Measurements from ENCODE around the gene CCDC187.

The CCDC187 gene

DNA sequence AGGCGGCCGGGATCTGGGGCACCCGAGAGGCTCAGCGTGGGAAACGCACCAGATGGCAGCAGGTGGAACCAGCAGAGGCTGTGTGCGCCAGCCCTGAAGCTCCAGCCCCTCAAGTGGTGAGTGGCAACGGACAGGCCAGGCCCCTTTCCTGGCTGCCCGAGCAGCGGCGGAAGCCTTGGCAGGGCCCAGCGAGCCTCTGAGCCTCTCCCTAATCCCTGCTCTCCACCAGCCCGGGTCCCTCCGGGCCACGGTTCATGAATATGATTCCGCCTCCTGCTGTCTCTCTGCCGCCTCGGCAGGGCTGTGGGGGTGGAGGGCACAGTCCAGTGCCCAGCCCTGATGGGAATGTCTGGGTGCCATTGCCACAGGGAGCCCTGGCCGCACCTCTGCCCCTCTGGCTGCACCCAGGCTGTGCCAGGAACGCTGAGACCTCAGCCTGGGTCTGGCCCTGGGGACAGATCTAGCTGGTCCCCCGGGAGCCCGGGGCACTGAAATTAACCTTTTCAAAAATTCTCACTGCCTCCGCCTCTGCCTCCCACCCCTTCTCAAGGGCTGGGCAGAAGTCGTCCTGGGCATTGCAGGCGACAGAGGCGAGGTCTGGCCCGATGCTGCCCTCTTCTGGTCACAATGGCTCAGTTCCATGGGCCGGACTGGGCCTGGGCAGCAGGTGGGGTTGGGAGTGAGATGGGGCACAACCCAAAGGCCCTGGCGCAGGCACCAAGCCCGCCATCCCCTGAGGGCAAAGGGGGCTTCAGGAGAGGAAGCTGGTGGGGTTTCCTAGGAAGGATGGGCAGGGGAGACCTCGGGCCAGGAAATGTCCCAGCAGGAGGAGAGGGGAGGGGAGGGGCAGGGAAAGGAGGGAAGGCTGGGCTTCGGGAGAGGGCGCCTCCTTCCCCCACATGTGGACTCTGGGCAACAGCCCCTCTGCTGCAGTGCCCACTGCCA, 20.3 kb downstream of the CCDC187 start:
- peak; percentile 31 for DNase-seq (ENCODE audit: low read depth)

DNA sequence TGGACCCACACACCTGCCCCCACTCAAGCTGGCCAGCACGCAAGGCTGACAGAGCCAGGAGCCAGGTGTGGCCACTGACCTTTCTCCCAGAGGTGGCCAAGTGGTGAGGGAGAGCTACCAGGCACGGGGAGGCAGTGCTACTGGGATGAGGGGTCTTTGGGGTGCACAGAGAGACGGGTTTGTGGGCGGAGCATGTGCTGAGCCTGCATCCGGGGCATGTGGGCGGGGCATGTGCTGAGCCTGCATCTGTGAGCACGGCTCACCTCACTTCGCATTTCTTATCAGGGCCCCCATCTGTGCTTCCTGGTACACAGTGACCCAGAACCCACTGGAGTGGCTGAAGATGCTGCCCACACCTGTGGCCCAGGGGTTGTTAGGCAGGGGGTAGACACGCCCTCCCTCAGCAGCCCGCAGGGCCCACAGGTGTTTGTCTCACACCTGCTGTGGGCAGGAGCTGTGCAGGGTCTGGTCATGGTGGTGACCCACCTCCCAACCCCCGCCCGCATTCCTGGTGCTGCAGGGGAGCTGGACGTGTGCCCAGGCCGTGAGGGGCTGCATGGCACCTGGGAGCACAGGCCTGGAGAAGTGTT, 21.5 kb downstream of the CCDC187 start:
- DNase-seq (ENCODE audit: low read depth) = no peak

DNA sequence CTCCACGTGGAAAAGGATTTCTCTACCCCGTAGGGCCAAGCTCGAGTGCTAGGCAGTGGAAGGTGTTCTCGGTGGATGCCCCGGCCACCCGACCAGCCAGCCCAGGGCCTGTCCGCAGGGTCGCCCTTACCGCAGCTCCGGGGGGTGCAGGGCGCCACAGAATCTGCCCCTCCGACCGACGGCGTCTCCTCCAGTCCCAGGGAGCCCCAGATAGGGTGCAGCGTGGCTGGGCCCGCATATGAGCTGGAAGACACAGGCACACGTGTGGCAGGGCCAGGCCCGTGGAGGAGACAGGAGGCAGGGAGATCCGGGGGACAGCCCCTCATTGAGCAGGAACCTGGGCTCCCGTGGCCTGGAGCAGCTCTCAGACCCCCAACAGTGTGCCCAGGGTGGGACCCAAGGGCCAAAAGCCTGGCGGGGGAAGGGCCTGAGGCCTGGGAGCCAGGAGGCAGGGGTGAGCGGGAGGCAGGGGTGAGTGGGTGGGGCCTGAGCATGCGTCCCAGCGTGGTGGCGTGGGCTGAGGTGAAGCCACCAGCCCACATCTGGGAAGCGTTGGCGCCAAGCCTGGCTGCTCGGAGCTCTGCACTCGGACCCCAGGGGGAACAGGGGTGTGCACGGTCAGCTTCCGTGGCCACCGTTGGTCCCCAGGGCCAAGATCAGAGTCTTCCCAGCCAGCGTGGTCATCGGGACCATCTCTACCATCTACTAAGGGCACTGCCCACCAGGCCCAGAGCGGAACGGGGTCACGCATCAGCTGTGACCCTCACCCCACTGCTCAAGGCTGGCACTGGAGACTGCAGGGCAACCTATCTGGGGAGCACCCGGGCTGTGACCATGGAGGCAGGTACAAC, 22.2 kb downstream of the CCDC187 start:
- DNase-seq (ENCODE audit: low read depth) = no peak

DNA sequence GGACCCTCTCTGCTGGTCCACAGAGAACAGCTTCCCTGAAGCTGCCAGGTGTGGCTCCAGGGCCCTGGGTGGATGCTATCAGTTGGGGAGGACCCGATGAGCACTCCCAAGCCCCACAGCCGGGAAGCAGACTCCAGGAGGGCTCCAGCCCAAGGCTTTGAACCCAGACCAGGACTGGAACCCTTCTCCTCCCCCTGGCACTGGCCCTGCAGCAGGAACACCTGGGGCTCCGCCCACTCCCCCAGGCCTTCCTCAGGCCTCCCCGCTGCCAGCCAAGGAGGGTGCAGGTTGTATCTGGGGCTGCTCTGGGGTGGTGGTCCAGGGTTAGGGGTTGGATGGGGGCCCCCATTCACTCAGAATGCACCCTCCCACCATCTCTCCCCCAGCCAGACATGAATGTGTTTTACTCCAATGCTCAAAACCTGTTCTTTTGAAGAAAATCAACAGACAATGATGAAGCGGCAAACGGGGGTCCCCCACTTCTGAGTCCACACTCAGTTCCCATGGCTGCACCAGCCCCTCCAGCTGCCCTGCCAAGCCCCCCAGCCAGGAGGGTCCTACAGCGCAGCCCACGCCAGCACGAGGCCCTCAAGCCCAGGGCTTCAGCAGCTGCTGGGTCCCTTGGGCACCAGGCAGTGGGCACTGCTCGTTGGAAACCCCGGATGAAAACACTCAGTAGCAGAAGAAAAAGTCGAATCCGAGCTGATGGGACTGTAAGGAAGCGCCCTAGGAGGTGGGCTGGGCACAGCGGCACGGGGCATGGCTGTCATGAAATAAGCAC, 23.2 kb downstream of the CCDC187 start:
- DNase-seq (ENCODE audit: low read depth) = no peak

DNA sequence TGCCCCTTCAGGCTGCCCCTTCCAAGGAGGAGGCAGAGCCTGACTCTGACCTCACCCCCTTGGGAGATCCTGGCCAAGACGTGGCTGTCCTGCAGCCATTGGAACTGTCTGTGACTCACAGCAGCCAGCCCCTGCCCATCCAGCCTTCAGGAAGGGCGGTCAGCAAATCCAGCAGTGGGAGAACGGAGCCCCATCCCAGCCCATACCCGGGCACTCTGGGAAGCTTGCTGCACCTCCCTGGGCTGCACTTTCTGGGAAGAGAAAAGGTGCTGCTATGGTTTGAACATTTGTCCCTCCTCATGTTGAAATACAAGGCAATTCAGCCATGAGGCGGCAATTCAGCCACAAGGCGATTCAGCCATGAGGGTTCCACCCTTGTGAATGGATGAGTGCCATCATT, 24.4 kb downstream of the CCDC187 start:
- DNase-seq (ENCODE audit: low read depth) = no peak

DNA sequence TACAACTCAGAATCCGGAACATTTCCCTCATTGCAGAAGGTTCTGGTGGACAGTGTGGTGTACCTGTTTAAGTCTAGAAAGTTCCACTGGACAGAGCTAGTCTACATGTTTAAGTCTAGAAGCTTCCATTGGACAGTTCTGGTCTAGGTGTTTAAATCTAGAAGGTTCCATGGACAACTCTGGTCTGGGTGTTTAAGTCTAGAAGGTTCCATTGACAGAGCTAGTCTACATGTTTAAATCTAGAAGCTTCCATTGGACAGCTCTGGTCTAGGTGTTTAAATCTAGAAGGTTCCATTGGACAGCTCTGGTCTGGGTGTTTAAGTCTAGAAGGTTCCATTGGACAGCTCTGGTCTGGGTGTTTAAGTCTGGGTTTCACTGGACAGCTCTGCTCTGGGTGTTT, 25.0 kb downstream of the CCDC187 start:
- DNase-seq (ENCODE audit: low read depth) = no peak

DNA sequence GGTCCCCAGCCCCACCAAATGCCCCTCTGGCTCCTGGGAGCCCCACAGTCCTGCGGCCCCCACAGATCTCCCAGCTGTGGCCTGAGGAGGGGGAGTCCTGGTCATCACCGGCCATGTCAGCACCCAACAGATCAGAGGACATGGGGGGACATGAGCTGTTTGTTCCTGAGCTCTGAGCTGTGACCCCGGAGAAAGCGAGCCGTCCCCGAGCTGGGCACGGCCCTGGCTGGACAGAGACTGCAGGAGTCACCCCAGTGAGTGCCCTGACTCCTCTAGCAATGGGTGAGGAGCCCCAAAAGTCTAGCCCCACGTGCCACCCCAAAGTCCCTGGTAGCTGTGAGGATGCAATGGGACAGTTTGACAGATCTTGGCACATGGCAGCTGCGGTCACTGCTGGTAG, 25.7 kb downstream of the CCDC187 start:
- DNase-seq (ENCODE audit: low read depth) = no peak

DNA sequence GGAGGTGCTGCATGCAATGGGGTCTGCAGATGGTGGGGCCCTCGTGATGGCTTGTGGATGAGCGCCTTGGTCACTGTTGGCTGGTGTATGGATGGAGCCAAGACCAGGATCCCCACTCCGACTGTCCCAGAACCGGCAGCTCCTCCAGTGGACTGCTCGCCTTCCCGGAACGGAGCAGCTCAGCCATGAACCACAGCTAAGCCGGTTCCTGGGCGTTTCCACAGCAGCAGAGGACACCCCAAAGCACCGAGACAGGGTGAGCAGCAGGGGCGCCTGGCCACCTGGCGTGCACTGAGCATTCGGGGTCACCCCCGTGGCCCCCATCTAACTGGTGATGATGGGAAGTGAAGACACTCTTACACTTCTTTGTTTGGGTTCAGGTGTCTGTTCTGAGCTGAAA, 26.1 kb downstream of the CCDC187 start:
- no peak for DNase-seq (ENCODE audit: low read depth)

DNA sequence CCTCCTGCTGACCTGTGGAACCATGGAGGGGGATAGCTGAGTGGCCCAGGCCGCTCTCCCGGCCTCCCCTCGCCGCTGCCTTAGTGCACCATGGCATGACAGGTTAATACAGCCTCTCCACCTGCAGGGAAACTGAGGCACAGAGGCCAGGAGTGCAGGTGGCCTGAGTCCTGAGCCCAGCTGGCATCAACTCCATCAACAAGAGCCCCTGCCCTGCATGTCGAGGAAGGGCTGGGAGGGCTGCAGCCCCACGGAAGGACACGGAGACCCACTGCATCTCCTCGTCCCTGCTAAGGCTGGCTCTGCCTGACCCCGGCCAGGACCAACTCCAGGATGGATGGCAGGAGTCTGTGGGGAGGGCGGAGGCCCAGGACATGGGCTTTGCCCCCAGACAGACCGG, 27.2 kb downstream of the CCDC187 start:
- no peak for DNase-seq (ENCODE audit: low read depth)

DNA sequence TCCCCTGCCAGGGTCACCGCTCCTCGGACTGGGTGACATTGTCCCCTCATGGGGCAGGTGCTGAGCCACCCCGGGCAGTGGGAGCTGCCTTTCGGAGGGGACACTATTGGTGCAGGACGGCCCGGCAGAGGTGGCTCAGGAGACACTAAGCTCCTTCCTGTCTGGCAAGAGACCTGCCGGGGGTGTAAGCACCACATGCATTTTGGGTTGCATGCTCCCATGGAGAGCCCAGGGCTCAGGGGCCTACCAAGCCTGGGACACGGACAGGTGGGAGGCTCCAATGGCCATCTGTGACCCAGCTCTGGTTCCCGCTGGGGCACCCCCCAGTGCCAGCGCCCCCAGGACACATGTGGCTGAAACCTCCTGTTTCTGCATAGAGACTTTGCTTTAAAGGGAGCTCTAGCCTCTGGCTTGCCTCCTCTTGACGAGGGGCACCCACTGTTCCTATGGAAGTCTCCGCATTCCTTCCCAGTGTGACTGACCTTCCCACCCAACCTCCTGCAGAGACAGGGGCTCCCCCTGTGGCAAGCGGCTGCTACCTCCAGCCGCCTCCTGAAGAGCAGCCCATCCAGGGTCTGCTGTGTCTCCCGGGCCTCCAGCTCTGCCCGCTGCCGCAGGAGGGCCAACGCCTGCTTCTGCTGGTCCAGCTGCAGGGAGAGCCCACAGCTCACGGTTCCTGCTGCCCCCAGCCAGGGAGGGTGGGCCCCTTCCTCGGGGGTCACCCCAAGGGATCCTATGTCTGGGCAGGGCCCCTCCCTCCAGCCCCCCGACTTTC, 28.1 kb downstream of the CCDC187 start:
- no peak for DNase-seq (ENCODE audit: low read depth)

DNA sequence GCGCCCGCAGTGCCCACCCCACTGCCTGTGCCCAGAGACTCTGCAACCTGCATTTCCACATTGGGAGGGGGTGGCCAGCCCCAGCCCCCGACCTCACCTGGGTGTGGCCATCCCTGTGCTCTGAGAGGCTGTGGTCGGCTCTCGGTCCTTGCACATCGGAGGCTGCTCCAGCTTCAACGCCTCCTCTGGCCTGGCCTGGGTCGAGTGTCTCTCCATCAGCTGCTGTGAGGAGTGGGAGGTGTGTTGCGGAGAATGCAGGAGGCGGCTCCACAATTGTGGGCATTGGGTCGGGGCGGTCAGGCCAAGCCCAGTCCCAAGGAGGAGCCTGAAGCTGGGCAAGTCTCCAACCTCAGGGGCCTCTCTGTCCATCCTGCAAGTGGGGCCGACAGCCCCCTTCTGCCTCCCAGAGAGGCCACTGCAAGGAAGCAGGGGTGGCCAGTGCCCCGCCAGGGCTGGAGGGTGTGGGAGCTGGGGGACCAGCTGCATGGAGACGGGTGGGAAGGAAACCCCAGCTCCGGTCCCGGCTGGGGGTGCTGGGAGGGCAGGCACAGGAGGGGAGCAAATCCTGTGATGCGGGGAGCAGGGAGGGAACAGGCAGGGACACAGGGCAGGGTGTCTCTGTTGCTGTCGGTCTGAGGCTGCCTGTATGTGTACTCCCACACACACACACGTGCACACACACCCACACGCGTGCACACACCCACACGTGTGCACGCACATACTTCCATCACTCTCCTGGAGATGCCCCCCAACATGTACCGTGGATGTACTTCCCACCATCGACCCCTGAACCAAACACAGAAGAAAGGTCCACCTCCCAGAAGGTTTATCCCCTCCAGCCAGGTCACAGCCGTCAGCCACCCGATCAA, 28.9 kb downstream of the CCDC187 start:
- DNase-seq (ENCODE audit: low read depth) = no peak

DNA sequence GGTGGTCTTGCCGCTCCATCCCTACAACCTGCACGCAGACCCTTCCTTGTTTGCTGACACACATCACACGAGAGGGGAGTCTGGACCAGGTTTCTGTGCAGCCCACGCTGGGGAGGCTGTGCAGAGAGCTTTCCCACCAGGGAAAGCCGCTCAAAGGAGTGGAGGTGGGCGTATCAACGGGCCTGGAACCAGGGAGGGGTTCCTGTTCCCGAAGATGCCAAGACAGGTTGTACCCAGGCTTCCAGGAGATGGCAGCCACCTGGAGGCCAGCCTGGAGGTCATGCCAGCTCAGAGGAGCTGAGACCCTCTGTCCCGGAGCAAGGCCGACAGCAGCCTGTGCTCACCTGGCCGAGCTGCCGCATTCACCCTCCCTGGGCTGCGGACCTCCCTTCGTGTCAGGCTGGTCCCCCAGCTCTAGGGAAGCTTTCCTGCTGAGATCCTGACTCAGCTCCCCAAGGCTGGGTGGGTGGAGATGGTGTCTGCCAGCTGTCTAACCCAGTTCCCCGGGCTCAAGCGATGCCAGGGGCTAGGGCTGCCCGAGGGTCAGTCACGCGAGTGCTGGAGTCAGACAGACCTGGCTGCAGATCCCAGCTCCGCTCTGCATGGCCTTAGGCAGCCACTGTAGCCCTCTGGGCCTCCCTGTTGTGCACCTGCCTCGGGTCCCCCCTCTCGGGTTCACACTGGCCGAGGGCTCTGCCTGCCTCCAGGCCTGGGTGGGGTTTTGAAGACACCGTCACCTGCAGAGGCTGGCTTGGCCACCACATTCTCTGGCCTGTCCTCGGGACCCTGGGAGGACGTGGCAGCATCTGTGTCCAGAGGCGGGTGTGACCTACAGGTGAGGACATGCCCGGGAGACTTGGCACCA, 29.7 kb downstream of the CCDC187 start:
- no peak for DNase-seq (ENCODE audit: low read depth)

DNA sequence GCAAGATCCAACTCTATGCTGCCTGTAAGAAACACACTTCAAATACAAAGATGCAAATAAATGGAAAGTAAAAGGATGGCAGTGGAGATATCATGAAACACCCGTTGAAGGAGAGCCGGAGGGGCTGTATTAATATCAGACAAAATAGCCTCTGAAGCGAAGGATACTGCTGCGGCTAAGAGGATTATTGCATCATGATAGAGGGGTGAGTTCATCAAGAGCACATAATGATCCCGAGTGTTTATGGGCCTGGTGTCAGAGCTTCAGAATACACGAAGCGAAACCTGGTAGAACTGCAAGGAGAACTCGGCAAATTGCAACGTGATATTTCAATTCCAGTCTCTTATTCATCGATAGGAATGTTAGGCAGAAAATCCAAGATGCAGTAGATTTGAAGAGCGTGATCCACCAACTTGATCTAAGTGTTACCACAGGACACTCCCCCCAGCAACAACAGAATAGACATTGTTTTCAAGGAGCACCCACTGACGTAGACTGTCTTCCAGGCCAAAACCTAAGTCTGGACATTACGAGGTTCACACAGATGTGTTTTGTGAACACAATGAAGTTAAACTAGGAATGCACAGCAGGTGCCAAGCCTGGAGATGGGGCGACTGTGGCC, 30.5 kb downstream of the CCDC187 start:
- DNase-seq (ENCODE audit: low read depth) = no peak

DNA sequence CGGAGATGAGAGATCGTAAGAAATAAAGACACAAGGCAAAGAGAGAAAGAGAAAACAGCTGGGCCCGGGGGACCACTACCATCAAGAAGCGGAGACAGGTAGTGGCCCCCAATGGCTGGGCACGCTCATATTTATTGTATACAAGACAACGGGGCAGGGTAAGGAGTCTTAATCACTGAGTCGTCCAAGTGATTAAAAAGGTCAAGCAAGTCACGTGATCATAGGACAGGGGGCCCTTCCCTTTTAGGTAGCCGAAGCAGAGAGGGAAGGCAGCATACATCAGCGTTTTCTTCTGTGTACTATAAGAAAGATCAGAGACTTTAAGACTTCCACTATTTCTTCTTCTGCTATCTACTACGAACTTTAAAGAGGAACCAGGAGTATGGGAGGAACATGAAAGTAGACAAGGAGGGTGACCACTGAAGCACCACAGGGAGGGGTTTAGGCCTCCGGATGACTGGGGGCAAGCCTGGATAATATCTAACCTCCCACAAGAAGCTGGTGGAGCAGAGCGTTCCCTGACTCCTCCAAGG, 33.7 kb downstream of the CCDC187 start:
- DNase-seq (ENCODE audit: low read depth) = no peak

DNA sequence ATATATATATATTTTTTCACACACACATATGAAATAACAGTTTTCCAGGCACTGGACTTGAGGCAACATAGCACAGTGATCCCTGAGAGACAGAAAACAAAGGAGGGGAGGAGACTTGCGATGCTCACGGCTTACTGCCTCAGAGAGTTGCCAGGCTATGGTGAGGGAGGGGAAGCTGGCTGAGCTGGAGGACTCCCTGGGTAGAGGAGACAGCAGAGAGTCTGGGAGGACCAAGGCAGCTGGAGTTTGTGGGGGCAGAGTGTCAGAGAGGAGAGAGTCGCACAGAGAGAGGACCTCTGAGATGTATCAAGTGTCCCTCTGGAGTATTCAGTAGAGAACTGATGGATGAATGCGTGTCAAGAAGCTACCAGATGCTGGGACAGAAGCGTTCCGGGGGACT, 35.2 kb downstream of the CCDC187 start:
- no peak for DNase-seq (ENCODE audit: low read depth)

DNA sequence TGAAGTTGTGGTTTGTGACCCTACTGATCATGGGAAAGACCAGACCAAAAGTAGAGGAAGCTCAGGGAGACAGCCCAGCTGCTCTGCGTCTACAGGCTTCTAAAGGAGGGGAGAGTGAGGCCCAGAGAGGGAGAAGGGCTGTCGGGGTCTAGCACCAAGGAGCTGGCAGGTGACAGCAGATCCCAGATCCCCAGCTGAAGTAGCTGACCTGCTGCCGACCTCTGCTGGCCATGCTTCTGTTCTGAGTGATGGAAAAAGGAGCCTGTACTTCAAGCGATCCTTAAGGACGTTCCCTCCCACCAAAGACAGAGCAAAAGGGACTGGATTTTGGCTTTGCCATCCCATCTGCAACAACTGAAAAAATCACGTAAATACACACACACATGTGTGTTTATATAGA, 35.6 kb downstream of the CCDC187 start:
- no peak for DNase-seq (ENCODE audit: low read depth)

DNA sequence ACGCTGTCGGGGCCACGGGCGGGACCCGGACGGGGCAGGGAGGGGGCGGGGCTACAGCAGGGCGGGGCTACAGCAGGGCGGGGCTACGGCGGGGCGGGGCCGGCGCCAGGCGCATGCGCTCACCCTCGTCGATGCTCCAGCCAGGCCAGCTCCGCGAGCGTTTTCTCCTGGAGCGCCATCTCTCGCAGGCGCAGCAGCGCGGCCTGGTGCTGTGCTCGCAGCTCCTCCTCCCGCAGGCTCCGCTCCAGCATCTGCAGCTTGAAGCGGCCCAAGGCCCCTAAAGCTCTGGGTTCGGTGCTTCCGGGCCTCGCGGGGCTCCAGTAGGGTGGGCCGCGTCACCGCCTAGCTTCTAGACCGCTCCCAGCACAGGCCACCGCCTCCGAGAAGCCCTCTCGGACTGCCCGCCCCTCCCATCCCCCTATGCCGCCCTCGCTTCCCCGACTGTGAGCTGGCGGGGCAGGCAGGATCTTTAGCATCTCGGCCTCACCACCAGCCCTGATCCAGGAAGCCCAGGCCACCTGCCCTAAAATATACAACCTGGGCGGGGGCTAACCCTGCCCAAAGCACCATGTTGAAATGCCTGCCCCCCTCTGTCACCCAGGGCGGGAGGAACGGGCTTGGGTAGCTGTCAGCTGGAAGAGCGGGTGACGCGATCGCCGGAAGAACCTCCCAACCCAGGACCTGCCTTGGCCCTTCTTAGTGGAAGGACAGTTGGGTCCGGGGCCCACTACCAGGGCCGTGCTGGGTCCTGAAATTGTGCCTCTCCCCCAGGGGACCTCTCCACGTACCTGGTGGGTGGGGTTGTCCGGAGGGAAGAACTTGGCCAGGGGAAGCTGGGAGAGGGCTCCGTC, 36.4 kb downstream of the CCDC187 start:
- peak; percentile 54 for DNase-seq (ENCODE audit: low read depth)

Data from stromal cell of bone marrow (primary cell).